ENCODE results near the gene ADRM1.

The ADRM1 gene

DNA sequence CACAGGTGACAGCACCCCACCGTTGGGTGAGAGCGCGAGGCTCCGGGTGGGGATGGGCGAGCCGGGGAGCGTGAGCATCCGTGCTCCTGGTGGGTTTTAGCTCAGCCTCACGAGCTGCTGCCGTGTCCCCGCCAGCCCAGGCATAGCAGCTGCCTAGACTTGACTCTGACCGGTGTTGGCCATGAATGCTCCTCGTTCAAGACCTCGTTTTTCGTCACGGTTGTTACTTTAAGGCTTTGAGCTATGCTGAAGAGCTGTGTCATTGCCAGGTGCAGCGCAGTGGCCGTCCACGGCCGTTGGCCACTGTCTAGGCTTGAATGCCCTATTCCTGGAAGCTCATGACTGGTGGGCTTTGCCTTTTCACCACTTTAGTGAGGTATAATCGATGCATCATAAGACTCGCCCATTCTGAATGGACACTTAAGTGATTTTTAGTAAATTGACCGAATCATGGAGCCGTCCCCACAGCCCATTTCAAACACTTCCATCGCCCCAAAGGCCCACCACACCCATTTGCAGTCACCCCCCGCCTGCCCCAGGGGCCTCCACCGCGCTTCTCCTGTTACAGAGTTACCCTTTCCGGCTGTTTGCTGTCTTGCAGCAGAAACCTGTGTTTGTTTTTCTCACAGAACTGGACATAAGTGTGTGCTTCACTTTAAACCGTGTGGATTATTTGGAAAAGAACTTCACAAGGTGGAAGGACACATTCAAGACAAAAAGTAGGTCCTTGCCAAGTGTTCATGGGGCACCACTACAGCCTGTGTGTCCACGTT is 21.4 kb upstream of the ADRM1 start:
- Histone ChIP-seq H3K36me3 (ENCODE audit: control insufficient read depth, insufficient read depth, low read length, severe bottlenecking) (peaks cover 67% of the 10 kb centered on the region), H3K4me3 (ENCODE audit: low read length) (no peak overlapping the region), H3K27me3 (replicated peaks; ENCODE audit: control insufficient read depth, insufficient read depth, low read length) (no peaks in the 10 kb centered on the region), H3K9me3 (ENCODE audit: control insufficient read depth, low read length) (no peaks in the 10 kb centered on the region), H3K4me1 (ENCODE audit: control insufficient read depth, insufficient read depth, low read length) (peaks cover 16% of the 10 kb centered on the region), H3K9ac (ENCODE audit: low read length) (no peak overlapping the region)
- DNase-seq (ENCODE audit: low read depth) = no peak

DNA sequence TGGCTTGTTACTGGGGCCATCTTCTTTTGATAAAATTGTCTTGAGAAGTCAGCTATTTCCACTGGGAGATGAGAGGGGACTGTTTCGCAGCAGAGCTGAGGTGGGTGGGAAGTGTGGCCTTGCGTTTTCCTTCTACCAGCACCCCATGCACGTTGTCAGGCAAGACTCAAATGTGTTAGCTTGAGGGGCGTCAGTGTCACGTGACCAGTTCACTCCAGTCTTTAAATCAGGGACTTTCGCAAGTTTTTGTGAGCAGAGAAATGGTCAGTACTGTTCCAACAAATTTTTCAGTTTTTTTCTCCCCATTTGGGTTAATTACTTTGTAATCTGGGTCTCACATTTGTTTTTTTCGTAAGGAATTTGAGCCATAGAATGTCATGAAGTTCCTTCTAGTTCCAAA is 20.7 kb upstream of the ADRM1 start:
- H3K27me3 ChIP-seq (replicated peaks; ENCODE audit: control insufficient read depth, insufficient read depth, low read length) = no peaks in the 10 kb centered on the region
- H3K36me3 ChIP-seq (ENCODE audit: control insufficient read depth, insufficient read depth, low read length, severe bottlenecking) = peaks cover 72% of the 10 kb centered on the region
- peaks cover 16% of the 10 kb centered on the region for H3K4me1 ChIP-seq (ENCODE audit: control insufficient read depth, insufficient read depth, low read length)
- no peaks in the 10 kb centered on the region for H3K9me3 ChIP-seq (ENCODE audit: control insufficient read depth, low read length)
- no peak overlapping the region for H3K4me3 ChIP-seq (ENCODE audit: low read length)
- no peak overlapping the region for H3K9ac ChIP-seq (ENCODE audit: low read length)
- no peak for DNase-seq (ENCODE audit: low read depth)

DNA sequence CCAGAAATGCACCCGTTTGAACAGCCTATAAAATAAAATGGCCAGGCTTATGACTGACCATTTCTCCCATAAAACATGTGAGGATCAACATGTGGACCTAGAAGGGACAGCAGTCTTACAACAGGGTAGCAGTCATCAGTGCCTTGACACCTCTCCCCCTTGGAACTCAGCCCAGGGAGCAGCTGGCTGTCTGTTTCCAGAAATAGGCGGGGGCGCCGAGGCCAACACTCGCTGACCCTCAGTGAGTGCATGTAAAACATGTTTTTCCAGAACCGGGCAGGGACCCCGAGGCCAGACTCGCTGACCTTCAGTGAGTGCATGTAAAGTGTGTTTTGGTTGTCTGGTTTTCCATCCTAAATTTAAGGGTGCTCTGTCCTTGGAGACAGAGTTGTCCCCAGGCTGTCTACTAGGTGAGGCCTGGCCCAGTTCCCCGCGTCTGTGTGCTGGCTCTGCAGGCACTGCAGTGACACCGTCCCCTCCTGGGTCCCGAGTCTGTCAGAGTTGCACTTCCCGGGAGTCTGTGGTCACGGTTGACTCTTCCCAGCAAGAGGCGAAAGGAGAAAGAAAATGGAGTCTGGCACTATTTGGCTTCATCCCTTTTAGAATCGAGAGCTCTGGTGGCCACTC is 19.8 kb upstream of the ADRM1 start:
- Histone ChIP-seq H3K36me3 (ENCODE audit: control insufficient read depth, insufficient read depth, low read length, severe bottlenecking) (peaks cover 76% of the 10 kb centered on the region), H3K27me3 (replicated peaks; ENCODE audit: control insufficient read depth, insufficient read depth, low read length) (no peaks in the 10 kb centered on the region), H3K4me3 (ENCODE audit: low read length) (no peak overlapping the region), H3K9ac (ENCODE audit: low read length) (no peak overlapping the region), H3K4me1 (ENCODE audit: control insufficient read depth, insufficient read depth, low read length) (peaks cover 16% of the 10 kb centered on the region), H3K9me3 (ENCODE audit: control insufficient read depth, low read length) (no peaks in the 10 kb centered on the region)
- no peak for DNase-seq (ENCODE audit: low read depth)

DNA sequence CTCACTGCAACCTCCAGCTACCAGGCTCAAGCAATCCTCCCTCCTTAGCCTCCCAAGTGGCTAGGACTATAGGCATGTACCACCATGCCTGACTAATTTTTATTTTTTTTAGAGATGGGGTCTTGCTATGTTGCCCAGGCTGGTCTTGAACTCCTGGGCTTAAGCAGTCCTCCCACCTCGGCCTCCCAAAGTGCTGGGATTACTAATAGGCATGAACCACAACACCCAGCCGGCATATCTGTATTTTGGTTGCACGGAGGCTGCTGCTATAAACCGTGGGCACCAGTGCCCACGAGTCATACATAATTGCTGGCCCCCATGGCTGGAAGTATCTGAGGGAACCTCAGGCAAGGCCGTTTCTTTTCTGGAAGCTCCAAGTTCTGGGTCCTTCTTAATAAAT is 18.3 kb upstream of the ADRM1 start:
- H3K36me3 ChIP-seq (ENCODE audit: control insufficient read depth, insufficient read depth, low read length, severe bottlenecking) = peaks cover 75% of the 10 kb centered on the region

DNA sequence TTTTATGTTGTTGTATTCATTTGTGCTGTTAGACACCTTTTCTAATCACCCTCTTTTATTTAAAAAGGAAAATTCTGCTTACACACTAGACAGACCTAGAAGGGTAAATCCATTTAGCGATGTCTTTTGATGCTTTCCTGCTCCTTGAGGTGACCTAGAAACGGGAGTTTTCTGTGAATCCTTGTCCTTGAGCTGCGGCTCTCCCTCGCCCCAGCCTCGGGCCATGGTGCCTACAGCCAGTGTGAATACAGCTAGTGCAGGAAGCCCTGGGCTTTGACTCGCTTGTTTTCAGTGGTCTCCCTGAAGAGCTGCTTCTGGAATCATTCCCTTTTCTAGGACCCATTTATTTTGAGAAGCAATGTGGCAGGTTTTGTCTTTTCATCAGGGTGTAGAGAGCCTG is 17.6 kb upstream of the ADRM1 start:
- no peak for DNase-seq (ENCODE audit: low read depth)
- Histone ChIP-seq H3K9me3 (ENCODE audit: control insufficient read depth, low read length) (no peaks in the 10 kb centered on the region), H3K9ac (ENCODE audit: low read length) (no peak overlapping the region), H3K27me3 (replicated peaks; ENCODE audit: control insufficient read depth, insufficient read depth, low read length) (no peaks in the 10 kb centered on the region), H3K4me1 (ENCODE audit: control insufficient read depth, insufficient read depth, low read length) (peaks cover 16% of the 10 kb centered on the region), H3K36me3 (ENCODE audit: control insufficient read depth, insufficient read depth, low read length, severe bottlenecking) (peaks cover 75% of the 10 kb centered on the region), H3K4me3 (ENCODE audit: low read length) (no peak overlapping the region)

More for the DNA sequence above, 18.3 kb upstream of the ADRM1 start:
- H3K4me3 ChIP-seq (ENCODE audit: low read length) = no peak overlapping the region
- H3K9ac ChIP-seq (ENCODE audit: low read length) = no peak overlapping the region
- no peaks in the 10 kb centered on the region for H3K9me3 ChIP-seq (ENCODE audit: control insufficient read depth, low read length)
- no peaks in the 10 kb centered on the region for H3K27me3 ChIP-seq (replicated peaks; ENCODE audit: control insufficient read depth, insufficient read depth, low read length)
- H3K4me1 ChIP-seq (ENCODE audit: control insufficient read depth, insufficient read depth, low read length) = peaks cover 16% of the 10 kb centered on the region
- DNase-seq (ENCODE audit: low read depth) = no peak

DNA sequence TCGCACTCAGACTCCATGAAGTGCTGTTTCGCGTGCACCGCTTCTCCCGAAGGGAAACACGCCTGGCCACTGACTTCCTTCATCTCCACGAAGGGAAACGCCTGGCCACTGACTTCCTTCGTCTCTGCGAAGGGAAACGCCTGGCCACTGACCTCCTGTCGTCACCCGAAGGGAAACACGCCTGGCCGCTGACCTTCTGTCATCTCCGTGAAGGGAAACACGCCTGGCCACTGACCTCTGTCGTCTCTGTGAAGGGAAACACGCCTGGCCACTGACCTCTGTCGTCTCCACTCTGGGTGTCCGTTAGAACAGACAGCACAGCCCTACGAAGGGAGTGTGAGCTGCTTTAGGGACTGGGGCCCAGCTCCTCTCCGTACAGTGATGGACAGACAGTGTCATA is 17.1 kb upstream of the ADRM1 start:
- H3K9ac ChIP-seq (ENCODE audit: low read length) = no peak overlapping the region
- no peak for DNase-seq (ENCODE audit: low read depth)
- peaks cover 70% of the 10 kb centered on the region for H3K36me3 ChIP-seq (ENCODE audit: control insufficient read depth, insufficient read depth, low read length, severe bottlenecking)
- peaks cover 16% of the 10 kb centered on the region for H3K4me1 ChIP-seq (ENCODE audit: control insufficient read depth, insufficient read depth, low read length)
- H3K9me3 ChIP-seq (ENCODE audit: control insufficient read depth, low read length) = no peaks in the 10 kb centered on the region
- no peaks in the 10 kb centered on the region for H3K27me3 ChIP-seq (replicated peaks; ENCODE audit: control insufficient read depth, insufficient read depth, low read length)
- no peak overlapping the region for H3K4me3 ChIP-seq (ENCODE audit: low read length)

DNA sequence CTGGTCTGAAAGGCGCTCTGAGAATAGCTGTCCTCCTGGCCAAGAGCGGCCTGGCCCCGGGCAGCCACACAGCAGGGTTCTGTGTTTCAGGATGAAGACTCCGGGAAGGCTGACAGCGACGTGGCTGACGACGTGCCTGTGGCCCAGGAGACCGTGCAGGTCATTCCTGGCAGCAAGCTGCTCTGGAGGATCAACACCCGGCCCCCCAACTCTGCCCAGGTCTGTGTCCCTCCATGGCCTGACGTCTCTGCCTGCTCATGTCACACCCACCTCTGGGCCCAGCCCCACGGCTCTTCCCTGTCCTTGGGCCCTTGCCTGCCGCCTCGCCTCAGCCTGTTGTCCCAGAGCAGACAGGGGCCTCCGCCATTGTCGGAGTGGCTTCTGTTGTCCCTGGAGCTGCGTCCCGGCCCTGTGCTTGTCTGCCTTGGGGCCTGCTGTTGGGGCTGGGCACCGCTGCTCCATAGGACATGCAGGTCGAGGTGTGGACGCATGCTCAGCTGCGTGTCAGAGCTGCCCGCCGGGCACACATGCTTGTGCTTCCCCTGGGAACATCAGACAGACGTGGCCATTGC is 16.2 kb upstream of the ADRM1 start:
- DNase-seq (ENCODE audit: low read depth) = no peak
- H3K36me3 ChIP-seq (ENCODE audit: control insufficient read depth, insufficient read depth, low read length, severe bottlenecking) = peaks cover 69% of the 10 kb centered on the region

DNA sequence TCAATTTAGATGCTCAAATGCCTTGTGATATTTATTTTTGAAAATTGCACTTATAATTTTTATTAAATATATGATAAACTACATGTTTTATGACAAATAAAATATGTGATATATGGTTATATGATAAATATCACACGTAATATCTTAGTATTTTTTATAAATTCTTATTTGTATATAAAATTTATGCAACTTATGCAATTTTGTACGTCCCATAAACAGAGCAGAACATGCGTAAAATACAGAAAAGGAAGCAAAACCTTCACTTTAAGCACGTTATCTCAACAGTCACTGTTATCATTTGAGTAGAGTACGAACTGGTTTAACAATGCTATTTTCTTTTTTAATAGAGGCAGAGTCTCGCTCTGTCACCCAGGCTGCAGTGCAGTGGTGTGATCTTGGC is 15.7 kb upstream of the ADRM1 start:
- no peak overlapping the region for H3K4me3 ChIP-seq (ENCODE audit: low read length)
- peaks cover 67% of the 10 kb centered on the region for H3K36me3 ChIP-seq (ENCODE audit: control insufficient read depth, insufficient read depth, low read length, severe bottlenecking)
- no peaks in the 10 kb centered on the region for H3K27me3 ChIP-seq (replicated peaks; ENCODE audit: control insufficient read depth, insufficient read depth, low read length)
- peaks cover 12% of the 10 kb centered on the region for H3K4me1 ChIP-seq (ENCODE audit: control insufficient read depth, insufficient read depth, low read length)
- no peak for DNase-seq (ENCODE audit: low read depth)
- no peak overlapping the region for H3K9ac ChIP-seq (ENCODE audit: low read length)
- no peaks in the 10 kb centered on the region for H3K9me3 ChIP-seq (ENCODE audit: control insufficient read depth, low read length)

More for the DNA sequence above, 16.2 kb upstream of the ADRM1 start:
- no peak overlapping the region for H3K9ac ChIP-seq (ENCODE audit: low read length)
- no peaks in the 10 kb centered on the region for H3K27me3 ChIP-seq (replicated peaks; ENCODE audit: control insufficient read depth, insufficient read depth, low read length)
- no peaks in the 10 kb centered on the region for H3K9me3 ChIP-seq (ENCODE audit: control insufficient read depth, low read length)
- H3K4me3 ChIP-seq (ENCODE audit: low read length) = no peak overlapping the region
- peaks cover 16% of the 10 kb centered on the region for H3K4me1 ChIP-seq (ENCODE audit: control insufficient read depth, insufficient read depth, low read length)

DNA sequence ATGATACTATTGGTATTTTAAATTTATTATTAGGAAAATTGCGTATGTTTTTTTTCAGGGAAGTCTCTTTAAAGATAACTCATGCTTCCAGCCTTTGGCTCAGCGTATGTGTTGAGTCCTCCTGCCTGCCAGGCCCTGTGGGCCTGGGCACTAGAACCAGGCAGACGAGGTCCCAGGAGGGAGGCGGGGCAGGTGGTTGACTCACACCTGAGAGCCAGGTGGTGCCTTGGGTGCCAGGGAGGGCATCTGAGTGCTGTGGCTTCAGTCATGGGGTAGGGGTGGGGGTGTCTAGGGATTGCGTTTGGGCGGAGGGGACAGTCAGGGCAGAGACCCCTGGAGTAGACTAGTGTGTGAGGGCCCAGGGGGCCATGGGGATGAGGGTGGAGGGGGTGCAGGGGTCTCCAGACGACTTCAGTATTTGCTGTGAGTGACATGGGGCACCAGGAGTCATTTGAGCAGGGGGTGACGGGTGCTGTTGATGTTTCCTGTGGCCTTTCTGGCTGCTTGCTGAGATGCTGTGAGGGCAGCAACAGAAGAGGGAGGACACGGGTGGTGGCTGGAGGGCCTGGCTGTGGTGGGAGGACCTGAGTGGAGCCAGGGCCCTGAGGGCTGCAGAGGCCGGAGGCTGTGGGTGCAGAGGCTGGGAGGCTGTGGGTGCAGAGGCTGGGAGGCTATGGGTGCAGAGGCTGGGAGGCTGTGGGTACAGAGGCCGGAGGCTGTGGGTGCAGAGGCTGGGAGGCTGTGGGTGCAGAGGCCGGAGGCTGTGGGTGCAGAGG is 14.8 kb upstream of the ADRM1 start:
- H3K27me3 ChIP-seq (replicated peaks; ENCODE audit: control insufficient read depth, insufficient read depth, low read length) = no peaks in the 10 kb centered on the region
- no peak overlapping the region for H3K4me3 ChIP-seq (ENCODE audit: low read length)
- no peak for DNase-seq (ENCODE audit: low read depth)
- peaks cover 68% of the 10 kb centered on the region for H3K36me3 ChIP-seq (ENCODE audit: control insufficient read depth, insufficient read depth, low read length, severe bottlenecking)
- H3K9me3 ChIP-seq (ENCODE audit: control insufficient read depth, low read length) = no peaks in the 10 kb centered on the region
- H3K9ac ChIP-seq (ENCODE audit: low read length) = no peak overlapping the region
- peaks cover 3% of the 10 kb centered on the region for H3K4me1 ChIP-seq (ENCODE audit: control insufficient read depth, insufficient read depth, low read length)

DNA sequence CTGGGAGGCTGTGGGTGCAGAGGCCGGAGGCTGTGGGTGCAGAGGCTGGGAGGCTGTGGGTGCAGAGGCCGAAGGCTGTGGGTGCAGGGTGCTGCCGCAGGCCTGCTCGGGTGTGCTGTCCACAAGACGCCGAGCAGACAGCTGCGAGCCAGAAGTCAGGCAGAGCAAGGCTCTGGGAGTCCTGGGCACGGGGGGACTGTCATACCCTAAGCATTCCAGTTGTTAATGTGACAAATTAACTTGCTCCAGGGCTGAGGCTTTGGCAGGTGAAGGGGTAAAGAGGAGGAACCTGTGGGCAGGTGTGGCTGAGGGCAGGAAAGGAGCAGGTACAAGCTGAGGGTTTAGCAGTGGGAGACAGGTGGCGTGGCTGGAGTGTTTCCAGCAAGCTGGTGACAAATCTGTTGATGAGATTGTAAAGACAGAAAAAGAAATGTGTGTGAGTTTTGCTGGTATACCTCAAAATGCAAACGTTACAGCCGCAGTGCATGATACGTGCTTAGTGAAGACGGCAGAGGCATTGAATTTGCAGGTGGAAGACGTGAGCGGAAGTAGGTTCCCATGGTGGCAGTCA is 14.2 kb upstream of the ADRM1 start:
- H3K4me1 ChIP-seq (ENCODE audit: control insufficient read depth, insufficient read depth, low read length) = no peaks in the 10 kb centered on the region
- no peaks in the 10 kb centered on the region for H3K9me3 ChIP-seq (ENCODE audit: control insufficient read depth, low read length)
- no peaks in the 10 kb centered on the region for H3K27me3 ChIP-seq (replicated peaks; ENCODE audit: control insufficient read depth, insufficient read depth, low read length)
- no peak overlapping the region for H3K4me3 ChIP-seq (ENCODE audit: low read length)
- no peak overlapping the region for H3K9ac ChIP-seq (ENCODE audit: low read length)
- DNase-seq (ENCODE audit: low read depth) = no peak
- H3K36me3 ChIP-seq (ENCODE audit: control insufficient read depth, insufficient read depth, low read length, severe bottlenecking) = peaks cover 65% of the 10 kb centered on the region

DNA sequence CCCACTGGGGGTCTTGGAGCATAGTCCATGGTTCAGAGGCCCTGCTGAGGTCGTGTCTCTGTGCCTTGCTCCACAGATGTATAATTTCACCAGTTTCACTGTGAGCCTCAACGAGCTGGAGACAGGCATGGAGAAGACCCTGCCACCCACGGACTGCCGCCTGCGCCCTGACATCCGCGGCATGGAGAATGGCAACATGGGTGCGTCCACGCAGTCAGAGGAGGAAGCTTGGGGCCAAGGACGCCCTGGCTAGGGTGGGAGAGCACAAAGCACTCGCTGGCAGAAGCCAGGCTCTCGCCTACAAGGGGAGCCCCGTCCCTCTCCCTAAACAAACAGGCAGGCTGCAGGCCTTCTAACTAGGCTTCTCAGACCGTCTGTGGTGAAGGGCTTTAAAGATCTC is 13.7 kb upstream of the ADRM1 start:
- Histone ChIP-seq H3K9ac (ENCODE audit: low read length) (no peak overlapping the region), H3K4me3 (ENCODE audit: low read length) (no peak overlapping the region), H3K4me1 (ENCODE audit: control insufficient read depth, insufficient read depth, low read length) (no peaks in the 10 kb centered on the region), H3K27me3 (replicated peaks; ENCODE audit: control insufficient read depth, insufficient read depth, low read length) (no peaks in the 10 kb centered on the region), H3K36me3 (ENCODE audit: control insufficient read depth, insufficient read depth, low read length, severe bottlenecking) (peaks cover 65% of the 10 kb centered on the region), H3K9me3 (ENCODE audit: control insufficient read depth, low read length) (no peaks in the 10 kb centered on the region)
- no peak for DNase-seq (ENCODE audit: low read depth)

Measured in adipocyte (in vitro differentiated cells).